HG03045 (cell line): ENCODE data around the gene SEPTIN3.

Experiments used
- ATAC-seq: cut with Tn5 transposase; IDR thresholded peaks from one replicate; pipeline ENCODE4 v1.9.1; 2021; ENCODE audit warnings: mild to moderate bottlenecking, moderate library complexity; ENCODE audit not compliant: unreplicated experiment

SEPTIN3 gene, protein sequence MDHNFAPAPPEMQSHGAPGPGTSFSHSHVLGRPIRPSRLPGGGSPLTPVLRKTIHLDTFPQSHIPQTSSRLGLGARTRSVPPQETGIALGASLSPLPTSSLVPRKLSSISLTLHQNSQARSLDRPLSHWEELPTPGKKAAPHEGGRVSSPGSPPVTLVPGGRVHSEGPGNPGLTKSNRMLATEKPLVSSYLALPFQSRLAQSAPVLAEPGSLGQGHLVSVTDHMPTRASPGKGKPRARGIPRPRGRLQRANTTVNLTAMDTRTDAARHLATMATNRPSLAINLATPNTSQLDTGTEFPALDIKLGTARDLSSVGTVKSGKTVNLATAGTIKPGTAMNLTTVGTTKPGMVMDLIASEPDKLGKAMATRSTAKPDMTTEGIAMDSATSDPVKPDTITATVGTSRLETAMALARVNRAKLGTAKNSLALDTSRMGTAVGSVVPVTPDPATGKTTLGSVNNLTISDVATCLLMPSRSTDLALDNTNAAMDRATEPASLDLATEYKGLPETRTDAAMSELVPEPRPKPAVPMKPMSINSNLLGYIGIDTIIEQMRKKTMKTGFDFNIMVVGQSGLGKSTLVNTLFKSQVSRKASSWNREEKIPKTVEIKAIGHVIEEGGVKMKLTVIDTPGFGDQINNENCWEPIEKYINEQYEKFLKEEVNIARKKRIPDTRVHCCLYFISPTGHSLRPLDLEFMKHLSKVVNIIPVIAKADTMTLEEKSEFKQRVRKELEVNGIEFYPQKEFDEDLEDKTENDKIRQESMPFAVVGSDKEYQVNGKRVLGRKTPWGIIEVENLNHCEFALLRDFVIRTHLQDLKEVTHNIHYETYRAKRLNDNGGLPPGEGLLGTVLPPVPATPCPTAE

DNA sequence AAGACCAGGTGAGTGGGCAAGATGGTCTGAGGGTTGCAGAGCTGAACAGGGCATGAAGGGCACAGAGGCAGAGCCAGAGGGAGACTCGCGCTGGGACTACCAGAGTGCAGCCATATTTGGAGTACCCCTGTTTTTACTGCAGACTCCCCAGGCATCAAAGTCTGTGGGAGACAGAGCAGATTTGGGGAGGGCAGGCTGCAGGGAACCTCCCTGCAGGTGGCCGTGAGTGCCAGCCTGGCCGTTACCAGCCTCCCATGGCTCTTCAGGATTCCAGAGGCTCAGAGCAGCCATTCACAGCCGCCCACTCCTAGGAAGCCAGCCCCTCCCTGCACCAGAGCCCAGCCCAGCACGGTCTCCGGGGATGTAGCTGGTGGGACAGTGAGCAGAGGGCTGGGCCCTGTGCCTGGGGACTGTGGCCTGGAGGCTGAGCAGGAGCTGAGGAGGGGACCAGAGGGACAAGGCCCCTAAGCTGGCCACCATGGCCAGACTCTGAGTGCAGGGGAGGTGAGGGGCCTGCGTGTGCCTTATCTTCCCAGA lies at the start of gene SEPTIN3:
SEPTIN3 (plus strand) TSS at position 334 of the 537 bp plus-strand sequence. CDS start 2,050 bp downstream, outside the sequence.
- no peak for ATAC-seq

DNA sequence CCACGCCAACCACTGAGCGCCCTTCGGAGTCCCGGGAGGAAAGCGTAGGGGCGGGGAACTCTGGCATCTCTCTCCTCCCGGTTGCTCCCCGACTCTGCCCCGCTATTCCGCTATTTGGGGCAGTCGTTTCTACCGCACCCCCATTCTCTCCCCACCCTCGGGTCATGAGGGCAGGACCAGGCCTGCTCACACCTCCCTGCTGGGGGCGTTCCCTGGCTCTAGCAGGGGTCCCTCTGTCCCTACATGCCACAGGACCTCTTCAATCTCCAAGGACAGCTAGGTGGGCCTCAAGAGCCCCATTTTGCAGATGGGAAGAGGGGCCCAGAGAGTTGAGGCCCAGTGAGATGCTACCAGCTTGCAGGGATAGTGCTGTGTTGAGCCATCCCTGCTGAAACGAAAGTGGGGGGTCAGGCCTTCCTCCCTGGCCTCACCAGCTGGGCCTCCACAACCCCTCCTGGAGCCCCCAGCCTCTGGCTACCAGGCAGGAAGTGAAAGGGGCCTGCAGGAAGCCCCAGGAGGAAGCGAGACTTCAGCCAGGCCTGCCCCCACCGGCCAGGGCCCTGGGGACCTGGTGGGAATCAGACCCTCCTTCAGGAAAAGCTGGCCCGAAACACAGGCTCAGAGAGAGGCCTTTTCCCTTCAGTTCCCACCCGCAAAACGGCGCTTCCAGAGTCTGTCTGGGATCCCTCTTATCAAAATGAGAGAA lies 48.8 kb upstream of the SEPTIN3 start:
- ATAC-seq = peak; percentile 12

DNA sequence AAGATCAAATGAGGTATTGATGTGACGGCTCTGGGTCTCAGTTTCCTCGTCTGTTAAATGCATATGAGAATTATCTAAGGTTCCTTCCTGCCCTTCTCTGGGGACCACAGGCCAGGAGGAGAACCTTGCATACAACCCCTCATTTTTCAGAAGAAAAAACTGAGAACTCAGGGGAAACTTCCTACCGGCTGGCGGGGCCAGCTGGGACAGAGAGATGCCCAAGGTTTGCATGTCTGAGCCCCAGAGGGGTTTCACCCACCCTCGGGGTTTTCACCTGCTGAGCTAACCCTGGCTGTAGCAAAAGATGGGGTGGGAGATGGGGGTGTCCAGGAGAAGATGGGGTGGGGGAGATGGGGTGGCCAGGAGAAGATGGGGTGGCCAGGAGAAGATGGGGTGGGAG lies 46.9 kb upstream of the SEPTIN3 start:
- ATAC-seq = no peak

DNA sequence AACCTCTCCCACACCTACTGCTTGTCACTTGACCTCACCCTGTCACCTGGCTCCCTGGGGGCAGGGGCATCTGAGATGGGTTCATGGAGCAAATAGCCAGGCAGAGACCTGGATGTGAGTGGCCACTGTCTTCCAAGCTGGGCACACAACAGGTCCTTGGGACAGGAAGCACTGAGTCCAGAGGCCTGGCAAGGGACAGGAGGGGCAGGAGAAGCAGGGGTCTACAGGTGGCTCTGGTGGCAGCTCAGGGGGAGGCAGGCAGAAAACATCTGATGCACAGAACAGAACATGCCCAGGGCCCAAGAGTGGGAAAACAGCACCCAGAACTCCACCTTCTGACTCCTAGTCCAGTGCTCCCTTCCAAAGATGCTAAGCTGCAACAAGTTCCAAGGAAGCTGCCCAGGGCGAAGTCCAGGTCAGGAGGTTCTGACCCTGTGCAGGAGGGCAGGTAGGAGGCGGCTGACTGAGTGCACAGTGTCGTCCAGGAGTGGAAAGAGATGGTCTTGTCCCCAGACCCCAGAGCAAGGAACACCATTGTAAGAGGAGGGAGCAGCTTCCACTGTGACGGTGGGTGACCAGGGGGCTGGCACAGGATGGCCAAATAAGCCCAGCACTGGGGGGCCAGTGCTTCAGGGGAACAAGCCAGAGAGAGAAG lies 46.2 kb upstream of the SEPTIN3 start:
- ATAC-seq = no peak

DNA sequence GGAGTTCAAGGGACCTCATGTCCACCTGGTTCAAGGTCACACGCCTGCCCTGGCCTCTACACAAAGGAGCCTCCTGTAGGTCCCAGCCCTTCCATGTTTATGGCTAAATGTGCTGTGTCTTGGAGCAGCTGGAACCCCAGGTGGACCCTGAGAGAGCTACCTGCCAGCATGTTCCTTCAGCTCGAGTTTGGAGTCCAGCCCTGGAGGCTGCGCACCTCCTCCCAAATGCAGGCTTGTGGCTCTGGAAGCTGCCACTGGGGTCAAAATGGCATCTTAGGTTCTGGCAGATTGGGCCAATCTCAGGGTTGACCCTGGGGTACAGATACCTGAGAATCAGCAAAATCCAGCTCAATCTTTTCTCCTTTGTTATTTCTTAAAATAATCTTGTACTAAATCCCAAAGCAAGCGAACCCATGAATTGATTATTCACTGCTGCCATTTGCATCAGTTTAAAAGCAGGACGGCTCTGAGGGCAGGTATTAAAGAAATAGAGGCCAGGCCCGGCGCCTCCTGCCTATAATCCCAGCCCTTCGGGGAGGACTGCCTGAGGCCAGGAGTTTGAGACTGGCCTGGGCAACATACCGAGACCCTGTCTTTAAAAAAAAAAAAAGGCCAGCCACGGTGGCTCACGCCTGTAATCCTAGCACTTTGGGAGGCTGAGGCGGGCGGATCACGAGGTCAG lies 45.5 kb upstream of the SEPTIN3 start:
- no peak for ATAC-seq

DNA sequence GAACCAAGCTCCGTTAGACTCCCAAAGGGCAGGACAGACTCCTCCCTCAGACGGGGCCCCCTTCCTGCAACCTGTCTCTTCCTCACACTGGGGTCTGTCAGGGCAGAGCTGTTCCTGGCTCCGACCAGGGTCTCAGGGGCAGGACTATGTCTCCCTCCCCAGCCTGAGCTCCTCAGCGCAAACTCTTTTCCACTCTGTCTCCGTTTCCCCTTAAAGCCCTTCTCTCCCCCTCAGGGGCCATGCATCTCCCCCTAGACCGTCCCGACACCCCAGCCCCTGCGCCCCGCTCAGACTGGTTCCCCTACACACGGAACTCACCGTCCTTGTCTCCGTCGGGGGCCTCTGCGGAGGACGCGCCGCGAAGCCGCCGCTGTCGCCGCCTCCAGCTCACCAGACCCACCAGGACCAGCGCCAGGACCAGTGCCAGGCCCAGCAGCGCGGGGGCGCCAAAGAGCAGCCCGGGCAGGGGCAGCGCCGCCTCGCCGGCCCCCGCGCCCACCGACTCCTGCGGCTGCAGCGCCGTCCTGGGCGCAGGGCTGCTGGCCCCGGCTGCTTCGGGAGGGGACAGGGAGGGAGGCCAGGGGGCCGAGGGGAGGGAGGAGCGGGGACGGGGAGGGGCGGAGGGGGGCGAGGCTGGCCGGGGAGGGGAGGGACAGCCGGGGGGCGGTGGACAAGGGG lies 43.3 kb upstream of the SEPTIN3 start:
- ATAC-seq = peak; percentile 38

DNA sequence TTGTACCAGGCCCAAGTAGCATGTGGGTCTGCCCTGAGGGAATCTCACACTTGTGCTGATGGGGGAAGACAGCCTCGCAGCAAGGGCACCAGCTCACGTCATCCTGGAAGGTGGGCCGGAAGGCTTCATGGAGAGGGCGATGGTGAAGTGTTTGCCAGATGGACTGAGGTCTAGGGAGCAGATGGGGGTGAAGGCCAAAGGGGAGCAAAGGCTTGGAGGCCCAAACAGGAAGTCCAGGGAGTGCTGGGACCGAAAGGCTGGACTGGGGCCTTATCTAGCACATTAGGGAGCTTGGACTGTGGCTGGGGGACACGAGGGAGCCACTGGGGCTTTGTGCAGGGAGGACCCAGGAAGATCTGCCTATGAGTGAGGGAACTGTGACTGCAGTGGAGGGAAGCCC lies 41.4 kb upstream of the SEPTIN3 start:
- no peak for ATAC-seq

DNA sequence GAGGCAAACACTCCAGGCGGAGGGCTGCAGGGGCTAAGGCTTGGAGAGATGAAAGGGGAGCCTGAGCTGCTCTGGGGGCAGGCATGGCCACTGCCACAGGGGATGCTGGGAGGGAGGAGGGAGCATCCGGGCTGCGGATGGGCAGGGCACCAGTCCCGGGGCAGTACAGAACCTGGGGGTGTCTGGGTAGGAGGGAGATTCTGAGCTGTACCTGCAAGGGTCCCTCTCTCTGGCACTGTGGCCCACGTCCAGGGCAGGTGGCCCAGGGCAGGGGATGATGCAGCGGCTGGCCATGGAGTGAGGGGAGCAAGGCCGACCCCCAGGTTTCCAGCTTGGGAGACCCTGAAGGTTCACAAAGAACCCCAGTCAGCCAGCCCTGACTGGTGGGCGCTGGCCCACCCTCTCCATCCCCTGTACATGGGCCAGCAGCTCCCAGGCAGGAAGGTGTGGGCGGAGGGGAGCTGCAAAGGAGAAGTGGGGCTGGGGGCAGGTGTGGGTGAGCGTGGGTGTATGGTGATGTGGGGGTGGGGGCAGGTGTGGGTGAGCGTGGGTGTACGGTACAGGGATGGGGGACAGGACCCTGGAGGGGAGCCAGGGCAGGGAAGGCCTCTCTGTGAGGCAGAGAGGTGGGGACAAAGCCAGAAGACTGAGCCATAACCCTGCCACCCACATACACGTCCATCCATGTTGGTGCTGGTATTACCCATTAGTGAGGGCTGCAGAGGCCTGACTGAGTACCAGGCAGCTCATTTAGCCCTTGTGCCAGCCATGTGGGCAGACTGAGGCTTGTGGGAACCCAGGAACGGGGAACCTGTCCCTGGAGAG lies 40.4 kb upstream of the SEPTIN3 start:
- ATAC-seq = no peak

DNA sequence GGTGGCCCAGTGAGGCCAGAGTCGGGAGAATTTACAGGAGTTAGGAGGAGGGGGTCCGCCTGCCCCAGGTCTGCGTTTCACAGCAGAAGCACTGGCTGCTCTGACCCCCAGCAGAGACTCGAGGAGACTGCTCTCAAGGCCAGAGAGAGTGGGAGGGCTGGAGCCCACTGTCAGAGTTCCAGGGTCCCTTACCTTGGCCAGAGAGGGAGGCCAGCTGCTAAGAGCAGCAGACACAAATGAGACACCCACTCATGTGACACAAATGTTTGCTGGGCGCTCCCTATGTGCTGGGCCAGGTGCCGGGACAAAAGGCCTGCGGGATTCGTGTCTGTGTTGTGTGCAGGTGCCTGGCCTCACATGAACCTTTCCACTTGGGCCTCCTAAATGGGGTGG lies 39.8 kb upstream of the SEPTIN3 start:
- ATAC-seq = no peak

DNA sequence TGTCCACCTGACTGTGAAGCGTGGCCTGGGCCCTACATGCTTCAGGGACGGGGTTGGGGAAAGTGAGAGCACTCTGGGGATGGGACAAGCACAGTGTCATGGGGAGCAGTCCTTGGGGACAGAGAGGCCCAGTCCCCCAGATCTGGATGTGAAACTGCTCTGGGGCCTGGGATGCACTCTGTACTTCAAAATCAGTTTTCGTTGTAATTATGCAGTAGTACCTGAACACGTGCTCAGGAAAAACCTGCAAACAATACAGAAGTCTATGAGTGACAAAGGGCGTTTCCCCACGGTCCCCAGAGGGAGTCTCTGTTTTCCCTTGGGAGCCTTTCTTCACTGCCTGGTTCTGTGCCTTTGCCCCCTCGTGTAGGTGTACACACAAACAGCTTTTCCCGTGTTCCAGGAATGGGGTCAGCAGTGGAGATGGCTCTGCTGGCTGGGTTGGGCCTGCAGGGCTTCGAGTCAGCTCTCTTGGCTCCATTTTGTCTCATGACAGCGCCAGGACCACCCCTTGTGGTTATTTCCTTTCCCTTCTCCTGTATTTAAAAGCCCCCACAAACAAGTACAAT lies 37.5 kb upstream of the SEPTIN3 start:
- ATAC-seq = no peak

DNA sequence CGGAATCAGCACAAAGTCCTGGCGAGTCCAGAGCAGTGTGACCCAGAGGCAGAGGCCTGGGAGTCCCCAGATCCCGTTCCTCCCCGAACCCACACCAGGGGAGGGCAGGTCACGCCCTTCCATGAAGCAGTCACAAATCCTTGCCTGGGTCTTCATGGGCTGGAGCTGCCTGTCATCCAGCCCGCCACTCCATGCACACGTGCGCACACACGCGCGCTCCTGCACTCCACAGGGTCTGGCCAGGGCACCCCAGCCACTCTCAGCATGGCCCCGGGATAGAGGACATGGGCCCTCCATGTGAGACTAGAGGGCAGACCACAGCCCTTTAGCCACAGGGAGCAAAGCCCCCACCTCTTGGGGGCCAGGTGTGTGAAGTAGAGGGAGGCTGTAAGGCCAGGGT lies 36.9 kb upstream of the SEPTIN3 start:
- ATAC-seq = no peak

DNA sequence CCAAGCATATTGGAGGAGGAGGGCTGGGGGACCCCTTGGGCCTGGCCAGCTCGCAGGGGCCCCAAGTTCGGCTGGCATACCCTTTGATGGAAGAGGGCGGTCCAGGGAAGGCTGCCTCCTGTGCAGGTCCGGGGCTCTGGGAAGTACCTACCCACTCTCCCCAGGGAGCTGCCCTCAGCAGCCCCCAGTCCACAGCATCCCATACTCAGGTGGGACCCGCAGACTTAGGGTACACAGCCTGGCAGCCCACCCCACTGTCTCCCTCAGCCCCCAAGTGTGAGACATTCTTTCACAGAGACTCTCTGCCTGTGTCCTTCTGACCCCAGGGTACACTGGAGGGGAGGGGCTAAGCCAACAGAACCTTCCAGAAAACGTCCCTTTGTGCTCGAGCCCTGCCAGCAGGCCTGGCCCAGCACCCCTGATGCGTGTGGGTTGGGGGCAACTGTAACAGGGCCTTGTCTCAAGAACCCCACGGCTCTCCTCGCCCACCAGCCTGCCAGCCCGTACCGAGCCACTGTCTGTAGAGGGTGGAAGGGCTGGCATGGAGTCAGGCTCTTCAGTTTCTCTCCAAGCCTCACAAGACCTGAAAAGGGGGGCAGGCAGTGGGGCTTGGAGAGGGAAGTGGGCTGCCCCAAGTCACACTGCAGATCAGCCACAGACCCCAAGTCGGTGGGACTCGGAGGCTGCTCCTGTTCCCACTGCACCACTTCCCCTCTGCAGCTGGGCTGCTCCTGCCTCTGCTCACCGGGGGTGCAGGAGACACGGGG lies 35.6 kb upstream of the SEPTIN3 start:
- ATAC-seq = no peak

DNA sequence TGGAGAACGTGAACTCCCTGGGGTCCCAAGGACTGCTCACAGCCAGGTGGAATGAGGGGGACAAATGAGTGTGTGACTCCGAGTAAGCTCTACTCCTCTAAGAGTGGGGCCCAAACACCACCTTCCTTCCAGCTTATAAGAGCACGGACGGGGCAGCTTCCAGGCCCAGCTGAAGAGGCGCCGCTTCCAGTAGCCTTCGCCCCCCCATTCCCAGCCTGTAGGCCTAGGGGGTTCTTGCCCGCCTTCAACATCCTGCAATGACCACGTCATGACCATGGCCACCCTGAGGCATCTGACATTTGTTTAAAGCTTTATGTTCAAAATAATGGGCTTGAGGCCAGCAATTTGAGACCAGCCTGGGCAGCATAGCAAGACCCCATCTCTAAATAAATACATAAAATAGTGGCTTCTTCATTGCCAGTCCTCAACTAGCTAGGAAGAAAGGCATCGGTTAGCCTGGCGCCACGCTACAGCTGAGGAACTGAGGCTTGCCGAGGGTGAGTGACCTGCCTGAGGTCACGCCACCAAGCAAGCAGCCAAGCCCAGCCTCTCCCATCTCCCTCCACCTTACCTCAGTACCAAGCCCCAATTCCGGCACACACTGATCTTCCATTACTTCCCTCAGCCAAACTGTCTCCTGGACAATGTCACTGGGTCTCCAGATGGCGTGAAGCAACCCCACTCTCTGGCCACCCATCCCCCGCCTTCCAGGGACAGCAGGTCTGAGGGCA lies 34.8 kb upstream of the SEPTIN3 start:
- no peak for ATAC-seq

DNA sequence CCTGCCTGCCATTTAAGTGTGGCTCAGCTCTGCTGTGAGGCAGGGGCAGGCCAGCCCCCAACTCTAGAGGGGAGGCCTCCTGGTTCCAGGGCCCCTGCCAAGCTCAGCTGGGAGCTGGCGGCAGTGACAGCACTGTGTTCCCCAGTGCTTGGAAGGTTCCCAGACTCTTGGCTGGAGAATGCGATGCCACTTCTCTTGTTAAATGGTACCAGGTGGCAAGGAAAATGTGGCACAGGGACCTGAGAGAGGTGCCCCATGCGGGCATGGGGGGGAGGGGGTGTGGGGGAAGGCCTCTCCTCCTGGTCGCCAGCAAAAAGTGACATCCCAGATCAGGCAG lies 34.3 kb upstream of the SEPTIN3 start:
- no peak for ATAC-seq

DNA sequence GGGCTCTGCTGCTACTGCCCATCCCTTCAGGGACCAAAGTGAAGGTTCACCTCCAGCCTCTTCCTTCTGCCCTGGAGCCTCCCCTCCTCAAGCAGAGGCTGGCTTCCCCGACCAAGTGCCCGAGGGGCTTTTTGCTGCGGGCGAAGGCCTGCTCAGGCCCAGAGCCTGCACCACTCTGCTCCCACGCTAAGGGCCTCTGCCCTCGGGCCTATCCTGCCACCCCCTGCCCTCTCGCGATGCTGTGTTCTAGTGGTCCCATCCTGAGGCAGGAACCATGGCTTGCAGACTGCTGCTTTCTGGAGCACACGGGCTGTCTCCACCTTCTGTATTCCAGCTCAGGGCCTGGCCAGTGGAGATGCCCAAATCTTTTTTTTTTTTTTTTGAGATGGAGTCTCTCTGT lies 33.7 kb upstream of the SEPTIN3 start:
- no peak for ATAC-seq

DNA sequence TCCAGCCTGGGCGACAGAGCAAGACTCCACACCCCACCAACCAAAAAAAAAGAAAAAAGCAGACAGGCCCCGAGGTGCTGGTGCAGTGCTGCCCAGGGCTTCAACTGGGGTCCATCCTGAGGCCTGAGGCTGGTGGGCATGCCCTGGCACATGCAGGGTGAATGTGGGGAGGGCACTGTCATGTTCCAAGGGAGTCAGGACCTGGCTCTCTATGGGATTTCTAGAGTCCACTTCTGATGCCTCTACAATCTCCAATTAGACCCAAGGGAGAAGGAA lies 32.4 kb upstream of the SEPTIN3 start:
- no peak for ATAC-seq
